Lung (tissue), 12 donors: ENCODE results near the gene TMEM8B. TPM values are rescaled to one million over a fixed set of nuclear protein-coding genes. Genes with fewer than 3 reads are reported as not detected.

Experiments
- ATAC-seq: fragments of 200-7000 bp; cut with Tn5 transposase; one replicate; pipeline ENCODE4 v1.9.1; 2020; ENCODE audit warnings: moderate number of reproducible peaks; ENCODE audit not compliant: insufficient read depth, low FRiP score
- DNase-seq, 3 donors: peaks; one replicate each; pipeline ENCODE4 v3.0.0-alpha.2; 2013 to 2017
- H3K27ac ChIP-seq, 2 donors: one replicate each; pipeline ENCODE4 v1.5.1; 2013; ENCODE audit warnings: mild to moderate bottlenecking in 2 of 2, moderate library complexity in 2 of 2, control low read depth in 1 of 2, inconsistent platforms in 1 of 2, low read depth in 1 of 2, low read length in 1 of 2
- H3K27me3 ChIP-seq, 3 donors: one replicate each; pipeline ENCODE4 v1.5.1; 2013; ENCODE audit warnings: low read length in 2 of 3; ENCODE audit not compliant: control insufficient read depth in 3 of 3, insufficient read depth in 3 of 3
- H3K36me3 ChIP-seq, 4 donors: one replicate each; pipeline ENCODE4 v1.5.1; 2013; ENCODE audit warnings: low read length in 4 of 4, mild to moderate bottlenecking in 1 of 4, moderate library complexity in 1 of 4; ENCODE audit not compliant: control insufficient read depth in 4 of 4, insufficient read depth in 4 of 4
- H3K4me1 ChIP-seq, 5 donors: one replicate each; pipeline ENCODE4 v1.5.1; 2013; ENCODE audit warnings: low read length in 5 of 5, mild to moderate bottlenecking in 2 of 5, moderate library complexity in 1 of 5; ENCODE audit not compliant: control insufficient read depth in 5 of 5, insufficient read depth in 5 of 5
- H3K4me3 ChIP-seq: one replicate; pipeline ENCODE4 v1.5.1; 2013; ENCODE audit warnings: mild to moderate bottlenecking, control low read depth, moderate library complexity
- H3K9ac ChIP-seq, 2 donors: one replicate each; pipeline ENCODE4 v1.5.1; 2013; ENCODE audit warnings: low read length in 2 of 2, control low read depth in 1 of 2; ENCODE audit not compliant: insufficient read depth in 1 of 2
- H3K9me3 ChIP-seq, 4 donors: one replicate each; pipeline ENCODE4 v1.5.1; 2013; ENCODE audit warnings: low read length in 3 of 4, mild to moderate bottlenecking in 1 of 4, moderate library complexity in 1 of 4; ENCODE audit not compliant: control insufficient read depth in 4 of 4, insufficient read depth in 3 of 4
- WGBS, 2 donors: extraction: QIAGEN DNeasy Blood & Tissue Kit; methylation state at CpG; one replicate each; pipeline ENCODE4 v1.1.7; 2013; 5-methylcytosine and 5-hydroxymethylcytosine counted together
- polyA plus RNA-seq, 2 donors: library from polyadenylated mRNA; stranded (reverse); fragments of 200-250 nt; gene quantifications; one replicate each; pipeline ENCODE4 v1.2.1, GENCODE V29; 2013
- total RNA-seq, 2 donors: library from RNA; depleted of rRNA in 1 of 2; stranded (reverse); fragments of >200 nt in 1 of 2; gene quantifications; one replicate each; pipeline ENCODE4 v1.2.1, GENCODE V29; 2014 to 2021
- TF ChIP-seq, protein P1 (sequence below): IDR thresholded peaks from 2 replicates; pipeline ENCODE4 v1.5.1; 2012; ENCODE audit warnings: mild to moderate bottlenecking; ENCODE audit errors: control extremely low read depth, extremely low read depth
- donor health status: control.
- donor health status: control.
- donor health status: Bipolar disorder and iron deficiency.
- donor health status: healthy.
- donor health status: DM: yes; HTN: yes; CAD: no.

The TMEM8B gene
- total and polyA plus RNA-seq, 4 donors = 6.3 to 13.1 (median 9.1) TPM

GRCh38 chr9:35806101-35806500 is 22.9 kb upstream of the TMEM8B start:
- Histone ChIP-seq H3K9me3 (no peaks in the 10 kb centered on the region), H3K4me1 (peaks cover 0 to 2% (median 0%) of the 10 kb centered on the region in 5 donors), H3K9ac (no peak overlapping the region), H3K36me3 (peaks cover 0 to 57% (median 29%) of the 10 kb centered on the region in 4 donors), H3K27ac (no peak overlapping the region), H3K4me3 (no peak overlapping the region), H3K27me3 (no peaks in the 10 kb centered on the region)
- 97% methylated on average over 8 of the region's 8 CpGs for WGBS, 2 donors
- DNase-seq (no peak), ATAC-seq (no peak)
- TF ChIP-seq, protein P1, sequence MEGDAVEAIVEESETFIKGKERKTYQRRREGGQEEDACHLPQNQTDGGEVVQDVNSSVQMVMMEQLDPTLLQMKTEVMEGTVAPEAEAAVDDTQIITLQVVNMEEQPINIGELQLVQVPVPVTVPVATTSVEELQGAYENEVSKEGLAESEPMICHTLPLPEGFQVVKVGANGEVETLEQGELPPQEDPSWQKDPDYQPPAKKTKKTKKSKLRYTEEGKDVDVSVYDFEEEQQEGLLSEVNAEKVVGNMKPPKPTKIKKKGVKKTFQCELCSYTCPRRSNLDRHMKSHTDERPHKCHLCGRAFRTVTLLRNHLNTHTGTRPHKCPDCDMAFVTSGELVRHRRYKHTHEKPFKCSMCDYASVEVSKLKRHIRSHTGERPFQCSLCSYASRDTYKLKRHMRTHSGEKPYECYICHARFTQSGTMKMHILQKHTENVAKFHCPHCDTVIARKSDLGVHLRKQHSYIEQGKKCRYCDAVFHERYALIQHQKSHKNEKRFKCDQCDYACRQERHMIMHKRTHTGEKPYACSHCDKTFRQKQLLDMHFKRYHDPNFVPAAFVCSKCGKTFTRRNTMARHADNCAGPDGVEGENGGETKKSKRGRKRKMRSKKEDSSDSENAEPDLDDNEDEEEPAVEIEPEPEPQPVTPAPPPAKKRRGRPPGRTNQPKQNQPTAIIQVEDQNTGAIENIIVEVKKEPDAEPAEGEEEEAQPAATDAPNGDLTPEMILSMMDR = no peak

DNA sequence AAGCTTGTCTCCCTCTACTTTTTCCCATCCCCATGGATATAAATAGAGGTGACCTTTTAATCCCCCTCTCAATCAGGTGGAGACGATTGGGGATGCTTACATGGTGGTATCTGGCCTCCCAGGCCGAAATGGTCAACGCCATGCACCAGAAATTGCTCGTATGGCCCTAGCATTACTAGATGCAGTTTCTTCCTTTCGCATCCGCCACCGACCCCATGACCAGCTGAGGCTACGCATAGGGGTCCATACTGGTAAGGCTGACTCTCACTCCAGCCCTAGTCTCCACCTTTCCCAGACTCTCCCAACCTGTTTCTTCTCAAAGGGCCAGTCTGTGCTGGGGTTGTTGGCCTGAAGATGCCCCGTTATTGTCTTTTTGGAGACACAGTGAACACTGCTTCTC is 20.6 kb upstream of the TMEM8B start:
- no peak overlapping the region for H3K27ac ChIP-seq
- DNase-seq (no peak), ATAC-seq (no peak)
- H3K4me1 ChIP-seq = peaks cover 0 to 14% (median 7%) of the 10 kb centered on the region in 5 donors
- H3K4me3 ChIP-seq = no peak overlapping the region
- H3K27me3 ChIP-seq = no peaks in the 10 kb centered on the region
- WGBS, 2 donors = 94% methylated on average over 9 of the region's 9 CpGs
- peaks cover 0 to 40% (median 21%) of the 10 kb centered on the region in 4 donors for H3K36me3 ChIP-seq
- TF ChIP-seq, protein P1 = no peak
- H3K9ac ChIP-seq = no peak overlapping the region
- no peaks in the 10 kb centered on the region for H3K9me3 ChIP-seq

DNA sequence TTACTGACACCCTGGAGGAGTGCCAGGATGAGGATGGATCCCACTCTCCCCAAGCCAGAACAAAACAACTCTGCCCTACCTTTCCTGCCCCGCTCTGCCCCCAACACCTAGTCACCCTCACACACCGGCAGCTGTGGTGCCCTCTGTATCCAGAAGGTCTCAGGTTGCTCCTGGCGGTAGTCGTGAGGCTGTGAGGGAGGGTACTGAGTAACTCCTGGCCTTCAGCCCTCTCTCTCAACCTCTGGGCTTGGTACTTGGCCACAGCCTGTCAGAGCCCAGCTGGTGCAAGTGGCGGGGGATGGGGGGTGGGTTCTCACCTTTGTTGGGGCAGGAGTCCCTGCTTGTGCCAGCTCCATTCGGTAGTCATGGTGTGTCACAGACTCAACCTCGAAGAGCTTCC is 18.9 kb upstream of the TMEM8B start:
- H3K27me3 ChIP-seq = no peaks in the 10 kb centered on the region
- H3K4me1 ChIP-seq = peaks cover 0 to 21% (median 9%) of the 10 kb centered on the region in 5 donors
- WGBS, 2 donors = 90 to 92% methylated on average over 7 of the region's 7 CpGs
- H3K9me3 ChIP-seq = no peaks in the 10 kb centered on the region
- TF ChIP-seq, protein P1 = no peak
- no peak overlapping the region for H3K9ac ChIP-seq
- ATAC-seq (no peak), DNase-seq (no peak)
- H3K4me3 ChIP-seq = no peak overlapping the region
- peak overlapping the region in 1 of 2 donors; percentile 10 for H3K27ac ChIP-seq
- peaks cover 0 to 33% (median 19%) of the 10 kb centered on the region in 4 donors for H3K36me3 ChIP-seq
